Astrocyte (in vitro differentiated cells and primary cell): ENCODE results near the gene DNAH1.

Experiments
- CTCF ChIP-seq: IDR thresholded peaks from 2 replicates; pipeline ENCODE4 v1.5.1; 2011; ENCODE audit warnings: low read depth, mild to moderate bottlenecking, inconsistent platforms, low read length, moderate library complexity; ENCODE audit not compliant: insufficient read depth
- EZH2 ChIP-seq: IDR thresholded peaks from 2 replicates; pipeline ENCODE4 v1.6.1; 2012; ENCODE audit warnings: mild to moderate bottlenecking, low read length, inconsistent platforms; ENCODE audit not compliant: insufficient read depth

GRCh38 chr3:52407779-52408178 lies 91.7 kb downstream of the DNAH1 start:
- TF ChIP-seq CTCF (no peak), EZH2 (no peak)
